ENCODE results near the gene TSPAN3.

Gene TSPAN3

GRCh38 chr15:77053709-77054108, 17.2 kb downstream of the TSPAN3 start:
- no peak for DNase-seq

- DNase-seq, result no peak
These were observed 18.4 kb downstream of the TSPAN3 start for GRCh38 chr15:77052556-77052955.

- no peak for DNase-seq
These were observed 22.6 kb downstream of the TSPAN3 start for GRCh38 chr15:77048135-77048876.

DNA sequence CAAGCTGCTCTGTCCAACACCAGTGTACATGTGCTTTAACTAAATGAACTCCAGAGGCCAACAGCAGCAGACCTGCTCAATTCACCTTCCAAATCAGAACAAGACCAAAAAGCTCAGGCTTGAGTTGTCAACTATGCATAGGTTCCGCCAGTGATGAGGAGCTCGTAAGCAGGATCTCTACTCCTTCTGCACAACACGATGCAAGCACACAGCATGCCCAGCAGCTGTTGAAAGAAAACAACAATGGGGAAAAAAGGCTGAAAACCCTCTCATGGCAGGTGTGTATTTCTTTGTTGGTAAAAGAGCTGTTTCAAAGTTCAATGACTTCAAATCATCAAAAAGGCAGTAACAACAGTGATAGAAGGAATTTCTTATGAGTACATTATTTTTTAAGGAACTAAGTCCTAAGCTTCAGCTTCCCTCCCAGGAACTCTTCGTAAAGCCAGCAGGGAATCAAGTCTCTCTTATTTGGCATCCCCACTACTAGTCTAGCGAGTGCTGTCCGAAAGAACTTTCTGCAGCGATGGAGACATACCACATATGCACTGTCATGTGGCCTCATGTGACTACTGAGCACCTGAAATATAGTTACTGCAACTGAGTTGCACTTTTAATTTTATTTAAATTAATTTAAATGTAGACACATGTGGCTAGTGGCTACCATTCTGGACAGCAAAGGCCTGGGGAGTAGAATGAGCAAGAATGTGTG, 24.1 kb downstream of the TSPAN3 start:
- no peak for DNase-seq

DNA sequence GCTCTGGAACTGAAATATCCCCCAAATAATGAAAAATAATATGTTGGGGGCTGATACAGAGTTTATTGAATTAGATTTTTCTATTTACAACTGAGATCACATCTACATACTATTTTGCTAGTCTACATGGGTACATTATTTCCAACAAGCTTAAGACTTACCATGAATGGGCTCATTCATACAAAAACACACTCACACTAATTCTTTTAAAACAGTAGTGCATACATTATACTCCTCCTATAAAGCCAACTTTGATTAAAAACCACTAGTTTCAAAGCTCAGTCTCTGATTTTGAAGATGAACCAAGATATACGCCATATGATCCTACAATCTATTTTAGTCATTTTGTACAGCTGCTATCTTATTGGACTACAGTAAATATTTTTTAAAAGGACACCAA, 24.9 kb downstream of the TSPAN3 start:
- DNase-seq, result no peak

DNA sequence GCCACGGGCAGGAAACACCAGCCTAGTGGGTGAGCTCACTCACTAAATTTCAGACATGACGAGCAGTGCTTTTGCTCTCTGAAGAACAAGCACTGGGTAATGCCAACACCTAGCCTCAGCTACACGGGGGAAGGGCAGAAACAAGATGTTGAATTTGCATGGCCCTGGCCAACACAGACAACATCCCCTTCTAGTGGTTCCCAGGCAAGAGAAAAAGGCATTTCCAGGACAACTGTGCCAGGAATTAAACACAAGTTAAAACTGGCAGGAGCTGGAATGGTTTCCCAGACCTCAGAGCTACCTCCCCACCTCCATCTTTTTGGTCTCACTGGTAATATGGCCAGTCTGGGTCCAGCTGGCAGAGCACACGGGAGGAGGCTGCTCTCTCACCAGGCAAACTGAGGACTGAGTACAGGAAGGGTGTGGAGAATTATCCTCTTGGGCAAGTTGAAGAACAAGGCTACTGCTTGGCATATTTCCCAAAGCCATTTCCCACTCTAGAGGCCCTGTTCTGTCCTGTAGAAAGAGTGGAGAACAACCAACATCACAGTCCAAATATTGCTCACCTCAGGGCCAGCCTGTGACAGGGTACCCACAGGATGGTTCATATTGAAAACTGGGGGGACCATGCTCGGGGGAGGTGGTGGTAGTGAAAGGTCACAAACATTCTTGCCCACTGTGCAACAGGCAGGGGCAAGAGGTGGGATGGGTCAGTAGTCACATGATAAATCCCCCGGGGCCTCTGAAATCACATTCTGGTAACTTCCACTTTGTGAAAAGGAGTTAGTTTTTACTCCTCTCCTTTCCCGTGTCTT, 26.5 kb downstream of the TSPAN3 start:
- DNase-seq, result no peak

- DNase-seq, result no peak
These were observed 27.7 kb downstream of the TSPAN3 start for GRCh38 chr15:77042955-77043920.

GRCh38 chr15:77042245-77042919, 28.5 kb downstream of the TSPAN3 start:
- DNase-seq, result no peak

GRCh38 chr15:77040673-77041072, 30.2 kb downstream of the TSPAN3 start:
- DNase-seq, result no peak

DNA sequence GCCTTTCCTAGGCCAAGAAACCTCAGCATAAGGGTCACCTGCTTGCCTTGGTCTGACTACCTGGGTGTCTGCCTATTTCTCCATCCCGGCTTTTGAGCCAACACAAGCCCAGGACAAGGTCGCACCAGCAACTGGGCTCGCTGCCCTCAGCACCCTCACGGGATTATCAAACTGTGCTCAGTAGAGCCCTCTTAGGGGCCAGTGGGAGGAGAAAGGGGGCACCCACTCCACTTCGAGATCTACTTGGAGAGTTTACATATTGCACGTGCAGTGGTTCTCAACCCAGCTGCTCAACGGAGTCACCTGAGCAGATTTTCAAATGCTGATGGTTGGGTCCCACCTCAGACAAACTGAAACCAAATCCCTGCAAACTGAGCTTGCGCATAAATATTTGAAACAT, 31.1 kb downstream of the TSPAN3 start:
- DNase-seq, result no peak

DNA sequence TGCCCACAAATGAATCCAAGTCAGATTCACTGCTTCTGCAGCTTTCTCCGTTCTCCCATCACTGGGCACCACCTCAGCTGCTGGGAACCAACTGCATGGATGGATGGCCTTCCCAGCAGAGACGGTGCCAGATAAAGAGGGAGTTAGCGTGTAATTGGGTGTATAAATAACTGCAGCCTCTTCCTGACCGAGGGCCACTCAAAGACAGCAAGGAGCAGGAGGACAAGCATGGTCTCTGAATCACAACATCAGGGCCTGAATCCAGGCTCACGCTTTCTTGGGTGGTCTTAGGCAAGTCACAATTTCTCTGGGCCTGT, 31.7 kb downstream of the TSPAN3 start:
- no peak for DNase-seq

- DNase-seq, result no peak
These were observed 32.3 kb downstream of the TSPAN3 start for GRCh38 chr15:77038312-77039216.

- no peak for DNase-seq
These were observed 33.3 kb downstream of the TSPAN3 start for GRCh38 chr15:77037388-77038209.

DNA sequence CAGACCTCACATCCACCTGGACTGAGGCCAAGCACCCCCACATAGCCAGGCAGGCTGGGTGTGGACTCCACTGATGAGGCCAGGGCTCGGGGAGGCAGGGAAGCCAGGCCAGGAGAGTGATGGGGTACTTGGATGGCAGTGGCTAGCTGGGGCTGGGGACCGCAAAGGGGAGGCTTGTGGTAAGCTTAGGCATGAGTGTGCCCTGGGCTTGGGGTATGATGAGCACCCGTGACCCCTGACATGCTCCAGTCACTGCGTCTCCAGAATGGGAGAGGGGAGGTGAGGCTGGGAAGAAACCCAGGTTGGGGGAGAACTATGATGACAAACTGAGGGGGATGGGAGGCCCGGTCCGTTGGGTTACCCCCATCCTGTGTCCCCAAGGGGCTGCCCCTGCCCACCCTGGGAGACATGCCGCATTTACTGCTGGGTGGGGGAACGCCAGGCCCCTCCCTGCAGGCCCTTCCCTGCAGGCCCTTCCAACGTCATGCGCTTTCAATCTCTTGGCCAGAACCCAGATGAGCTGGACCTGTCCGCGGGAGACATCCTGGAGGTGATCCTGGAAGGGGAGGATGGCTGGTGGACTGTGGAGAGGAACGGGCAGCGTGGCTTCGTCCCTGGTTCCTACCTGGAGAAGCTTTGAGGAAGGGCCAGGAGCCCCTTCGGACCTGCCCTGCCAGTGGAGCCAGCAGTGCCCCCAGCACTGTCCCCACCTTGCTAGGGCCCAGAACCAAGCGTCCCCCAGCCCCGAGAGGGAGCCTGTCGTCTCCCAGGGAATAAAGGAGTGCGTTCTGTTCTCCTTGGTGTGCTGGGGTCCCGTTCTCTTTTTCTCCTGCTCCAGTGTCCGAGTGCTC, 34.1 kb downstream of the TSPAN3 start:
- no peak for DNase-seq

DNA sequence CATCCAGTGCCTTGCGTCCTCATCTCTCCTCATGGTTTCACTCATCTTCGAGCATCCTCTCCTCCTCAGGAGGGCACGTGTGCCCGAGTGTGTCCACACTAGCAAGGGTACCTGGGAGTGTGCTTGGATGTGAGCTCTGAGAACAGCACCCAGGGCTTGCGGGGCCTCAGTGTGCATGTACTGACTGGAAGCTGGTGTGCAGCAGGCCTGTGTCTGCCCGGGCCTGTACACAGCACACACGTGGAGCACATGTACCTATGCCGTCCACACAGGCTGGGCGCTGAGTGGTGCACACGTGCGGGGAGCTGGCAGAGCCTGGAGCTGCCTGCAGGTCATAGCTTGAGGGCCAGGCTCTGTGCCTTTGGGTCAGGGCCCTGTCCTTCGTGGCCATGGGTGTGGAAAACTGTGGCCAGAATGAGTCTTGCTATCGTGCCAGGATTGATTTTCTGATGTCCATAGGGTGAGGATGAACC, 34.9 kb downstream of the TSPAN3 start:
- no peak for DNase-seq

DNA sequence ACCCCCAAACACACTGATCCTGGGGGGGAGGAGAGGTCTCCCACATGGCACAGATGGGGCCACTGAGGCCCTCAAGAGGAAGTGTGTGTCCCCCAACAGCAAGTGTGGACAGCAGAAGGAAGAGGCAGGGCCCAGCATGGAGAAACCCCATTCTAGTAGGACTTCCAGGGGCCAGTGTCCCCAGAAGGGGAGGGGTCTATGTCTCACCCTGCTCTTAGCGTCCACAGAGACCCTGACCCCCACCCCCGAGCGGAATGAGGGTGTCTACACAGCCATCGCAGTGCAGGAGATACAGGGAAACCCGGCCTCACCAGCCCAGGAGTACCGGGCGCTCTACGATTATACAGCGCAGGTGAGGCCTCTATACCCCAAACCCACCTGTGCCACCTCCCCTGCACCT, 35.3 kb downstream of the TSPAN3 start:
- no peak for DNase-seq

GRCh38 chr15:77034695-77035489, 36.0 kb downstream of the TSPAN3 start:
- DNase-seq, result no peak
